H1 (cell line): ENCODE data around the gene GAK. TPM values are rescaled to one million over a fixed set of nuclear protein-coding genes. Genes with fewer than 3 reads are reported as not detected.

Experiments used
- CTCF ChIA-PET: fragments of 300-600 bp; sonication (Branson Sonifier 250); formaldehyde crosslinking; loops from one replicate; lab custom pipeline; 2021; ENCODE audit not compliant: partially characterized antibody; lab: Charles Lee
- POLR2A ChIA-PET: fragments of 300-600 bp; sonication (Branson Sonifier 250); formaldehyde crosslinking; loops from one replicate; lab custom pipeline; 2021; ENCODE audit warnings: inconsistent platforms; ENCODE audit not compliant: partially characterized antibody; lab: Charles Lee
- DNase-seq, 2 experiments: peaks; one replicate each; pipeline versions ENCODE4 v3.0.0 to v3.0.0-alpha.2; 2010 to 2022; ENCODE audit warnings: low spot score in 2 of 2, low read depth in 1 of 2, mixed read lengths in 1 of 2
- FAIRE-seq: peaks from 2 replicates; lab custom pipeline; 2011; peaks lifted over from hg19 to GRCh38; lab: Jason Lieb, UNC
- H2AFZ ChIP-seq: 2 replicates; pipeline ENCODE4 v1.8.1; 2012; ENCODE audit warnings: low read length, inconsistent platforms
- H2AK5ac ChIP-seq: 2 replicates; pipeline ENCODE4 v1.6.1; 2013; ENCODE audit warnings: low read depth, low read length
- H2BK120ac ChIP-seq: replicated peaks from 2 replicates; pipeline ENCODE3; 2013; ENCODE audit warnings: low read depth, low read length, inconsistent platforms
- H2BK12ac ChIP-seq: 2 replicates; pipeline ENCODE4 v1.6.1; 2013; ENCODE audit warnings: low read depth, low read length
- H2BK15ac ChIP-seq: 2 replicates; pipeline ENCODE4 v1.6.1; 2013; ENCODE audit warnings: low read length
- H2BK20ac ChIP-seq: 2 replicates; pipeline ENCODE4 v1.6.1; 2013; ENCODE audit warnings: low read length
- H2BK5ac ChIP-seq: 2 replicates; pipeline ENCODE4 v1.6.1; 2013; ENCODE audit warnings: low read depth, low read length
- H3K14ac ChIP-seq: 2 replicates; pipeline ENCODE4 v1.6.1; 2013; ENCODE audit warnings: inconsistent platforms; ENCODE audit not compliant: insufficient read length
- H3K18ac ChIP-seq: 2 replicates; pipeline ENCODE4 v1.6.1; 2013; ENCODE audit warnings: low read length; ENCODE audit errors: extremely low read depth
- H3K23ac ChIP-seq: 2 replicates; pipeline ENCODE4 v1.6.1; 2013; ENCODE audit warnings: inconsistent platforms; ENCODE audit not compliant: insufficient read length
- H3K23me2 ChIP-seq: 2 replicates; pipeline ENCODE4 v1.6.1; 2013; ENCODE audit warnings: low read depth, low read length
- H3K27ac ChIP-seq: 2 replicates; pipeline ENCODE4 v1.6.1; 2011; ENCODE audit warnings: low read depth, low read length, inconsistent platforms
- H3K27me3 ChIP-seq, 4 experiments: replicated peaks in 1 of 4; 1 replicate in 1 of 4; 2 replicates in 3 of 4; pipeline versions ENCODE4 v1.6.1 to v1.8.1; 2011 to 2013; ENCODE audit warnings: low read length in 3 of 4, mild to moderate bottlenecking in 3 of 4, inconsistent platforms in 2 of 4, mixed read lengths in 2 of 4, moderate library complexity in 1 of 4; ENCODE audit not compliant: control insufficient read depth in 3 of 4, insufficient read depth in 3 of 4; ENCODE audit errors: extremely low read depth in 1 of 4
- H3K36me3 ChIP-seq, 4 experiments: 2 replicates each; pipeline versions ENCODE4 v1.6.1 to v1.8.1; 2011 to 2013; ENCODE audit warnings: mild to moderate bottlenecking in 4 of 4, low read length in 3 of 4, moderate library complexity in 2 of 4, control low read depth in 1 of 4, inconsistent platforms in 1 of 4; ENCODE audit not compliant: insufficient read depth in 4 of 4, control insufficient read depth in 2 of 4
- H3K4ac ChIP-seq: replicated peaks from 2 replicates; pipeline ENCODE3; 2013; ENCODE audit warnings: low read length, low read depth, mixed read lengths, inconsistent platforms; ENCODE audit not compliant: insufficient read length
- H3K4me1 ChIP-seq, 4 experiments: replicated peaks in 1 of 4; 1 replicate in 1 of 4; 2 replicates in 3 of 4; pipeline versions ENCODE4 v1.6.1 to v1.8.1; 2011 to 2013; ENCODE audit warnings: low read length in 3 of 4, inconsistent platforms in 2 of 4, mixed read lengths in 1 of 4; ENCODE audit not compliant: insufficient read depth in 4 of 4, control insufficient read depth in 3 of 4
- H3K4me2 ChIP-seq, 2 experiments: 2 replicates each; pipeline versions ENCODE4 v1.6.1 to v1.8.1; 2011 to 2013; ENCODE audit warnings: low read depth in 2 of 2, low read length in 2 of 2, control low read depth in 1 of 2, inconsistent platforms in 1 of 2, mild to moderate bottlenecking in 1 of 2; ENCODE audit not compliant: insufficient read depth in 1 of 2
- H3K4me3 ChIP-seq, 4 experiments: fragments of 200-600, 300-600 bp in 1 of 4; sonication (generic), shearing (Covaris generic), sonication (Bioruptor Twin) in 1 of 4; 2 replicates each; pipeline versions ENCODE4 v1.5.1 to v1.8.1; 2011 to 2016; ENCODE audit warnings: low read length in 4 of 4, low read depth in 3 of 4, control low read depth in 2 of 4, inconsistent platforms in 2 of 4, mild to moderate bottlenecking in 2 of 4, mixed read lengths in 1 of 4, moderate library complexity in 1 of 4; ENCODE audit not compliant: insufficient read depth in 2 of 4; ENCODE audit errors: extremely low read depth in 1 of 4
- H3K56ac ChIP-seq: replicated peaks from 2 replicates; pipeline ENCODE3; 2013; ENCODE audit warnings: low read depth, mild to moderate bottlenecking, mixed read lengths, low read length, inconsistent platforms; ENCODE audit not compliant: insufficient read length
- H3K79me1 ChIP-seq: 2 replicates; pipeline ENCODE4 v1.6.1; 2013; ENCODE audit warnings: low read depth, low read length, control low read depth
- H3K79me2 ChIP-seq, 2 experiments: 2 replicates each; pipeline versions ENCODE4 v1.6.1 to v1.8.1; 2012 to 2013; ENCODE audit warnings: low read length in 2 of 2, mild to moderate bottlenecking in 2 of 2, inconsistent platforms in 1 of 2; ENCODE audit not compliant: insufficient read depth in 2 of 2, control insufficient read depth in 1 of 2
- H3K9ac ChIP-seq, 4 experiments: replicated peaks in 1 of 4; 1 replicate in 1 of 4; 2 replicates in 3 of 4; pipeline versions ENCODE4 v1.6.1 to v1.8.1; 2011 to 2013; ENCODE audit warnings: low read depth in 3 of 4, low read length in 3 of 4, control low read depth in 2 of 4, mild to moderate bottlenecking in 2 of 4, moderate library complexity in 2 of 4, inconsistent platforms in 1 of 4; ENCODE audit errors: extremely low read depth in 1 of 4
- H3K9me3 ChIP-seq, 2 experiments: 2 replicates each; pipeline versions ENCODE4 v1.6.1 to v1.8.1; 2012 to 2013; ENCODE audit warnings: mild to moderate bottlenecking in 2 of 2, moderate library complexity in 2 of 2, control low read depth in 1 of 2, inconsistent platforms in 1 of 2, low read depth in 1 of 2, low read length in 1 of 2, mixed read lengths in 1 of 2; ENCODE audit not compliant: insufficient read depth in 2 of 2
- H4K20me1 ChIP-seq, 2 experiments: replicated peaks in 1 of 2; 2 replicates each; pipeline versions ENCODE3 to v1.8.1; 2011 to 2013; ENCODE audit warnings: inconsistent platforms in 2 of 2, low read length in 2 of 2, mild to moderate bottlenecking in 1 of 2; ENCODE audit not compliant: insufficient read depth in 2 of 2, control insufficient read depth in 1 of 2
- H4K5ac ChIP-seq: 2 replicates; pipeline ENCODE4 v1.6.1; 2013; ENCODE audit warnings: low read length, low read depth, mixed read lengths, inconsistent platforms; ENCODE audit not compliant: insufficient read length
- H4K8ac ChIP-seq: 2 replicates; pipeline ENCODE4 v1.8.0; 2013; ENCODE audit warnings: mild to moderate bottlenecking, moderate library complexity, low read length, inconsistent platforms; ENCODE audit not compliant: insufficient read depth; ENCODE audit errors: extremely low read depth
- H4K91ac ChIP-seq: replicated peaks from 2 replicates; pipeline ENCODE3; 2013; ENCODE audit warnings: low read length, mixed read lengths, inconsistent platforms; ENCODE audit not compliant: insufficient read length
- ASH2L ChIP-seq: fragments of 200-600, 300-600 bp; sonication (generic); IDR thresholded peaks from one replicate; pipeline ENCODE4 v1.7.1; 2017; ENCODE audit warnings: low read length
- ATF3 ChIP-seq: IDR thresholded peaks from 2 replicates; pipeline ENCODE4 v1.6.1; 2011; ENCODE audit warnings: low read depth, mild to moderate bottlenecking, low read length; ENCODE audit not compliant: insufficient read depth
- CREB1 ChIP-seq: IDR thresholded peaks from 2 replicates; pipeline ENCODE4 v1.6.1; 2012; ENCODE audit warnings: inconsistent platforms
- EGR1 ChIP-seq: IDR thresholded peaks from 2 replicates; pipeline ENCODE4 v1.6.1; 2011; ENCODE audit warnings: low read depth, low read length, borderline replicate concordance
- FOSL1 ChIP-seq: IDR thresholded peaks from 2 replicates; pipeline ENCODE4 v1.6.1; 2011; ENCODE audit warnings: mild to moderate bottlenecking, low read depth, low read length, moderate library complexity; ENCODE audit not compliant: insufficient read depth
- GABPA ChIP-seq: IDR thresholded peaks from 2 replicates; pipeline ENCODE4 v1.6.1; 2011; ENCODE audit warnings: mild to moderate bottlenecking, low read length, moderate library complexity, borderline replicate concordance; ENCODE audit not compliant: insufficient read depth
- GTF2F1 ChIP-seq: IDR thresholded peaks from 2 replicates; pipeline ENCODE4 v1.6.1; 2012; ENCODE audit warnings: low read depth, low read length, improper control_type of control experiment, borderline replicate concordance
- POLR2AphosphoS5 ChIP-seq: IDR thresholded peaks from 2 replicates; pipeline ENCODE4 v1.6.1; 2011; ENCODE audit warnings: low read depth, low read length
- POU5F1 ChIP-seq: IDR thresholded peaks from 2 replicates; pipeline ENCODE4 v1.6.1; 2011; ENCODE audit warnings: low read depth, mild to moderate bottlenecking, low read length, moderate library complexity
- RAD21 ChIP-seq, 2 experiments: IDR thresholded peaks in 1 of 2; conservative IDR thresholded peaks in 1 of 2; 2 replicates each; pipeline ENCODE4 v1.6.1; 2011; ENCODE audit warnings: low read depth in 2 of 2, low read length in 2 of 2, improper control_type of control experiment in 1 of 2, inconsistent platforms in 1 of 2, mild to moderate bottlenecking in 1 of 2, moderate library complexity in 1 of 2
- RBBP5 ChIP-seq: IDR thresholded peaks from 2 replicates; pipeline ENCODE4 v1.7.1; 2012; ENCODE audit warnings: low read depth, mild to moderate bottlenecking, inconsistent platforms, low read length, moderate library complexity, borderline replicate concordance
- SAP30 ChIP-seq: fragments of 300-600 bp; sonication (generic); IDR thresholded peaks from 2 replicates; pipeline ENCODE4 v1.7.1; 2012; ENCODE audit warnings: low read length, moderate library complexity, mild to moderate bottlenecking, inconsistent platforms; ENCODE audit not compliant: insufficient read depth, insufficient replicate concordance
- SIX5 ChIP-seq: IDR thresholded peaks from 2 replicates; pipeline ENCODE4 v1.6.1; 2011; ENCODE audit warnings: mild to moderate bottlenecking, low read depth, low read length
- SP2 ChIP-seq: IDR thresholded peaks from 2 replicates; pipeline ENCODE4 v1.6.1; 2012; ENCODE audit warnings: mild to moderate bottlenecking, low read length, inconsistent platforms
- SP4 ChIP-seq: IDR thresholded peaks from 2 replicates; pipeline ENCODE4 v1.6.1; 2012; ENCODE audit warnings: low read length, inconsistent platforms
- WGBS, 2 experiments: shearing (Covaris generic) in 1 of 2; methylation state at CpG; one replicate each; pipeline versions ENCODE4 v1.1.6 to v1.1.7; 2013 to 2015; ENCODE audit warnings: low lambda C conversion rate in 2 of 2, mixed read lengths in 2 of 2, inconsistent platforms in 1 of 2, low coverage in 1 of 2, missing lambda C conversion rate in 1 of 2; ENCODE audit not compliant: insufficient replicate concordance in 2 of 2, insufficient coverage in 1 of 2, insufficient read length in 1 of 2; ENCODE audit errors: extremely low coverage in 1 of 2, missing lambda C conversion rate in 1 of 2; 5-methylcytosine and 5-hydroxymethylcytosine counted together
- polyA plus RNA-seq, 7 experiments: library from polyadenylated mRNA; depleted of rRNA in 3 of 7; stranded (reverse) in 5 of 7; unstranded in 2 of 7; fragments of >200 nt in 5 of 7; fragments of 200-250 nt in 2 of 7; gene quantifications; 1 replicate in 5 of 7; 2 replicates in 1 of 7; 4 replicates in 1 of 7; pipeline versions ENCODE4 v1.2.1 to v1.2.3, GENCODE V29; 2011 to 2013; ENCODE audit warnings: missing spikeins in 2 of 7, mixed read lengths in 2 of 7
- total RNA-seq: library from RNA; stranded (reverse); fragmentation: NEBNext Ultra II Directional; extraction: Animal tissue kit (Norgen Biotek cat#: 25700); gene quantifications from 2 replicates; pipeline ENCODE4 v1.2.1, GENCODE V29; 2021

The GAK gene
- total and polyA plus RNA-seq, 2 of the 8 experiments (the other 6 are each of a cell fraction or from before 2014, with no cell fraction given), result 31.5 to 70.8 TPM

- Histone ChIP-seq H3K9me3 (no peaks in the 10 kb centered on the region; a peak in 1 of 4 replicates), H3K14ac (no peak overlapping the region), H2BK12ac (no peak overlapping the region), H2AK5ac (no peak overlapping the region), H2BK5ac (no peak overlapping the region), H3K27ac (no peak overlapping the region), H4K5ac (no peak overlapping the region), H2AFZ (no peak overlapping the region), H3K18ac (no peak overlapping the region), H3K56ac (no peak overlapping the region), H3K23ac (no peak overlapping the region), H3K9ac (no peak overlapping the region), H3K36me3 (no peaks in the 10 kb centered on the region), H3K4me3 (no peak overlapping the region), H3K4ac (no peak overlapping the region), H3K79me1 (no peaks in the 10 kb centered on the region), H4K91ac (no peak overlapping the region), H3K4me1 (no peaks in the 10 kb centered on the region; a peak in 1 of 7 replicates), H2BK120ac (no peak overlapping the region), H3K27me3 (peaks cover 13 to 26% (median 21%) of the 10 kb centered on the region in 4 experiments), H3K23me2 (peaks cover 3% of the 10 kb centered on the region; the same call in 1 of the 2 replicates), H3K4me2 (no peak overlapping the region), H3K79me2 (no peaks in the 10 kb centered on the region), H4K8ac (no peak overlapping the region), H4K20me1 (peaks cover 1 to 11% of the 10 kb centered on the region in 2 experiments), H2BK15ac (no peak overlapping the region), H2BK20ac (no peak overlapping the region)
- DNase-seq (no peak), FAIRE-seq (no peak)
- CTCF ChIA-PET, result interaction anchor here (1.5 to 1.7 kb wide), 2 partner anchors 17 to 59 kb away, joined by 3 read pairs; no protein-coding TSS in a partner anchor
- 79% methylated on average over 3 of the region's 3 CpGs; no CpG with 5 or more reads in 1 of the 2 experiments for WGBS, 2 experiments
- POLR2A ChIA-PET, result no interaction called here
- TF ChIP-seq POU5F1 (no peak), ASH2L (no peak), SP4 (no peak), POLR2AphosphoS5 (no peak), RAD21 (IDR thresholded peaks at IDR 0.05 in 1 of 2, conservative IDR thresholded peaks at IDR 0.05 in 1 of 2; ENCODE audit: low read depth in 2 of 2, low read length in 2 of 2) (no peak), CREB1 (no peak), SIX5 (no peak), SAP30 (no peak), RBBP5 (no peak), GTF2F1 (no peak), ATF3 (no peak), GABPA (no peak), SP2 (no peak), EGR1 (no peak), FOSL1 (no peak)
Measured at GRCh38 chr4:831483-831805, 100.7 kb downstream of the GAK start.
